ENCODE measurements around the gene ALDH3A2.
"Not testable (repeated sequence)": the region's sequence is repeated elsewhere in the genome, so short reads cannot be mapped to it uniquely, and the experiment has no call there.

The ALDH3A2 gene

DNA sequence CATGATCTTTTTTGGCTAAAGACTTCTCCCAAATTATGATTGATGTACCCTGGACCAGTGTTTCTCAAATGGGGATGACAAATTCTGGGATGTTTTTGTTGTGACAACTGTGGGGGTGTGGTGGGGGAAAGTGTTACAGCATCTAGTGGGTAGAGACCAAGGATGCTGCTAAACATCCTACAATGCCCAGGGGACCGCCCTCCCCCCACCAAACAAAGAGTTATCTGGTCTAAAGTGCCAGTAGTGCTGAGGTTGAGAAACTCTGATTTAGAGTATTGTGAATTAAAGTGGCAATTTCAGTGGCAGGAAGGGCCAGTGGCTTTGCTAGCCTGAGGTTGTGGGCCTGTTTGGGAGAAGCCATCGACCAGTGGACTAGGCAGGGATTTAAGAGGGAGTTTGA is 34.6 kb downstream of the ALDH3A2 start:
- no peak for DNase-seq

DNA sequence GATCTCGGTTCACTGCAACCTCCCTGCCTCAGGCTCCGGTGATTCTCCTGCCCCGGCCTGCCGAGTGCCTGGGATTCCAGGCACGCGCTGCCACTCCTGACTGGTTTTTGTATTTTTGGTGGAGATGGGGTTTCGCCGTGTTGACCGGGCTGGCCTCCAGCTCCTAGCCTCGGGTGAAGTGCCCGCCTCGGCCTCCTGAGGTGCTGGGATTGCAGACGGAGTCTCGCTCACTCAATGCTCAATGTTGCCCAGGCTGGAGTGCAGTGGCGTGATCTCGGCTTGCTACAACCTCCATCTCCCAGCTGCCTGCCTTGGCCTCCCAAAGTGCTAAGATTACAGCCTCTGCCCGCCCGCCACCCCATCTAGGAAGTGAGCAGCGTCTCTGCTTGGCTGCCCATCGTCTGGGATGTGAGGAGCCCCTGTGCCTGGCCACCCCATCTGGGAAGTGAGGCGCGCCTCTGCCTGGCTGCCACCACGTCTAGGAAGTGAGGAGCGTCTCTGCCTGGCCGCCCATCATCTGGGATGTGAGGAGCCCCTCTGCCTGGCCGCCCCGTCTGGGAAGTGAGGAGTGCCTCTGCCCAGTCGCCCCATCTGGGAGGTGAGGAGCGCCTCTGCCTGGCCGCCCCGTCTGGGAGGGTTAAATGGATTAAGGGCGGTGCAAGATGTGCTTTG is 36.5 kb downstream of the ALDH3A2 start:
- not testable (repeated sequence) for DNase-seq

DNA sequence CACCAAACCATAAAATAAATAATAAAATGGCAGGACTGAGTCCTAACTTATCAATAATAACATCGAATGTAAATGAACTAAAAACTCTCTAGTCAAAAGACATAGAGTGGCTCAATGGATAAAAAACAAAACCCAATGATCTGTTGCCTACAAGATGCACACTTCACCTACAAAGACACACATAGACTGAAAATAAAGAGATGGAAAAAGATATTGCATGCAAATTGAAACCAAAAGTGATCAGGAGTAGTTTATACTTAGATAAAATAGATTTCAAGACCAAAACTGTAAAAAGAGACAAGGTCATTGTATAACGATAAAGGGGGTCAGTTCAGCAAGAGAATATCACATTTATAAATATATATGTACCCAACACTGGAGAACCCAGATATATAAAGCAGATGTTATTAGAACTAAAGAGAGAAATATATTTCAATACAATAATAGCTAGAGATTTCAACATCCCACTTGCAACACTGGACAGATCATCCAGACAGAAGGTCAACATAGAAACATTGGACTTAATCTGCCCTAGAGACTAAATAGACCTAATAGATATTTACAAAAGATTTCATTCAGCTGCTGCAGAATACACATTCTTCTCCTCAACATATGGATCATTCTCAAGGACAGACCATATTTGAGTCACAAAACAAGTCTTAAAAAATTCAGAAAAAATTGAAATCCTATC is 38.0 kb downstream of the ALDH3A2 start:
- no peak for DNase-seq

DNA sequence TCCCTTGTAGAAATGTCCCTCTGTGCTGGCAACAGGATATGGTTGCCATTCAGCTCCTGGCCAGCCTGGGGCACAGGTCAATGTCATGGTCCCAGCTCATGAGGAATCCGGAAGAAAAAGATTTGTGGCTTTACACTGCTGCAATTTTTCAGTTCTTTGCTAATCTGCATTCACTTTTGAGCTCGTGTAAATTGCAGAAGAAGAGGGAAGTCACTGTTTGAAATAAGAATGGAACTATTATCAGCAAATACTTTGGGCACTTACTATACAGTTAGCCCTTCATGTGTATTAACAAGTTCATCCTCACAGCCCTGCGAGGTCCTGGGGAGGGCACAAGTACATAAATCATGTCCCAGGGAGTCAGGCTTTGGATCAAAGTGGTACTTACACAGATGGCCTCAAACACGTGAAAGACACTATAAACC is 53.7 kb downstream of the ALDH3A2 start:
- no peak for DNase-seq

DNA sequence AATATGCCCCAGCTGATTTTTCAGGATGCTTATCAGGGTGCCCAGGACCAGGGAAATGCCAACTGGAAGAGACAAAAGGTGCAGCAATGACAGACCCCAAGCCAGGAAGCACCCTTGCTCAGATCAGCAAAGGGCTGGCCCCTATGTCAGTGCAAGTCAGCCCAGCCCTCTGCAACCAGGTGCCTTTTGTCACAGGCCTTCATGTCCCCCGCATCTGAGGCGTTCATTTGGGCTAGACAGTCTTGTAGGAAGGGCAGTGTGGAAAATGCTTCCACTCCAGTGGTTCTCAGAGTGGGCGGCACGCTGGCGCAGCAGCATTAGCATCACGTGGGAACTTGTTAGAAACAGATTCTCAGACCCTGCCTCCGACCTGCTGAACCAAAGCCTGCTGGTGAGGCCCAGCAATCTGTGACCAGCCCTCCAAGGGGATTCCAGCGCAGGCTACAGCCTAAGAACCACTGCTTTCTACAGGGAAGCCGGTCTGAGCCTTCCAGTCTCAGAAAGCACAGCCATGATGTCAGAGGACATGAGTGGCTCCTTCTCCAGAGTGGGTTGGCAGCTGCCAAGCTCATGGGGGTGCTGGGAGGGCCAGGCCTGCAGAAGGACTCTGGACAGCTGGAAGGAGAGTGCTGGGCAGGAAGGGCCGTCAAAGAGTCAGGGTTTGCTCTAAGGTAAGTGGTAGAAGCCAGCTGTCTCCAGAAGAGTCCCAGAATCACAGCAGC is 54.7 kb downstream of the ALDH3A2 start:
- no peak for DNase-seq

DNA sequence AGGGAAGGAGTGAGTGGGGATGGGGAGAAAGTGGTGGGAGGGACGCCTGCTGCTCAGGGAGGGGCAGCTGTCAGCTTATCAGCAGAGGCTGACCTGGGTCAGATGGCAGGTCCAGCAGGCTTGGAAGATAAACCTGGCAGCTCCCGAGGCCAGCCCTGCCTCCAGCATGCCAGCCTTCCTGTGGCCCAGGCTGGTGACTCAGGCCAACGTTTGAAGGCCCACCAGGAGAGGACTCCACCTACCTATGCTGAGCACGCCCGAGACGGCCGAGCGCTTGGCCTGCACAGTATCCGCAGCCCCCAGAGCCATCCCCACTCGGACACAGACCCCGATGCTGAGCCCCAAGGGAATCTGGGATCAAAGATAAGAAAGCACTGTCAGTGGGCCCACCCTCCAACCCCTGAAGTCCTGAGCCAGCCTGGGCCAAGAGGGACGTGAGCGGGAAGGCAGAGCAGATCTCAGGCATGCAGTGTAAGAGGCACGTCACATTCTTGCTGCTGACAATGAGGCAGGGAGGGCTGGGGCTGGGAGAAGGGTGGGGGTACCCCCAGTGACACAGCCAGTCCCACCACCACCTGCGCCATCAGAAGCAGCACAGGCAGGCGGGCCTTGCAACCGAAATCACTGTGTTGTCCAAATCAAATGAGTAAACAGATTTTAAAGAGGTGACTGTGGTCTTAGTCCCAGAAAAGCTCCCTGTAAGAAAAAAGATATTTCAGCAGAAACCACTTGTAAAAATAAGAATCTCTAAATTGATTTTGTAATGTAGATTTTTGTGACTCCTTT is 55.5 kb downstream of the ALDH3A2 start:
- DNase-seq = no peak

DNA sequence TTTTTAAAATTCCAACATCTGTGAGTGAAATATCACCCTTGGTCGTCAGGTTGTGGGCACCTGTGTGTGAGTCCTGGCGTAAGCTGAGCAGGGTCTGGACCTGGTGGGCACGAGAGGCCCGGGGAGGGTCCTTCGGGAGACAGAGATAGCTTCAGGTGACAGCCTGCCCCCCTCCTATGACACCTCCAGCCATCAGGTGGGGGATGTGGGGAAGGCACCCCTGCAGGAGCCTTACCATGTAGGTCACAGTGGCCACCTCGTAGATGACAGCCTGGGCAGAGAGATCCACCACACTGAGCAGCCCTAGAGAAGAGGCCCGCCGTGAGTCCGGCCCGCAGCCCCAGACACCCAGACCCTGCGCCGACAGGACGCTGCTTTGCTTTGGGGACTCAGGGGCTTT is 56.6 kb downstream of the ALDH3A2 start:
- no peak for DNase-seq

DNA sequence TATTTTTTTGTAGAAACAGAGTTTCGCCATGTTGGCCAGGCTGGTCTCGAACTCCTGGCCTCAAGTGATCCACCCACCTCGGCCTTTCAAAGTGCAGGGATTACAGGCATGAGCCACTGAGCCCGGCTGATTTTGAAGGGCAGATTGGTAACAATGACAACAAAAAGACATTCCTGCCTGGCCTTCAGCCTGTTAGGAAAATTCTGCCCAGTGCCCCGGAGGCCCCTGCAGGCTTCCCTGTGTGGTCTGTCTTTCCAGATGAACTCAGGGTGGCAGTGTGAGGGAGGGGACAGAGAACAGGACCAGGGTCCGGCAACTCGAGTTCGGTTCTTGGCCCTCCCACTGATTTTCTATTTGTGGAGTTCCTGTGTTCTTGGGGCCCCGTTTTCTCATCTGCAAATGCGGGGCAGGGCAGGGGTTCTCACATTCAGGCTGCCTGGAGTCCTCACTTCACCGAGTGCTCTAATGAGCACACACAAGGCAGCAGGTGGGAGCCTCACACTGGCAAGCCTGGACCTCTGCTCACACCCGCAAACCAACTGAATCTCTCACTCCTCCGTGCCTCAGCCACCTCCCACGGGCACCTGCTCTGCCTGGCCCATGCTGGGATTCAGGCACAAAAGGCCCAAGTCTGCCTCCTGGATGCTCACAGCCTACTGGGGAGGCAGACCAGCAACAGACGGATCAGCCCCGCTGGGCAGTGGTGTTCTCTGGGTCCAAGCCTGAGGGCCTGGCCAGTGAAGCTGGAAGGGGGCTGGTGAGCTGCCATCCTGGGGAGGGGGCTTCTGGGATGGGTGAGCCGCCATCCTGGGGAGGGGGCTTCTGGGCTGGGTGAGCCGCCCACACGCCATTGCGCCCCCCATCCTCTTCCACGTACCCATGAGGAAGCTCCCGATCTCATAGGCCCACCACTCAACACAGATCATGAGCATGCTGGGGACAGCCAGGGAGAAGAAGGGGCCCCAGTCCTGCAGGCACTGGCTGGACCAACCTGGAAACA is 57.5 kb downstream of the ALDH3A2 start:
- no peak for DNase-seq

DNA sequence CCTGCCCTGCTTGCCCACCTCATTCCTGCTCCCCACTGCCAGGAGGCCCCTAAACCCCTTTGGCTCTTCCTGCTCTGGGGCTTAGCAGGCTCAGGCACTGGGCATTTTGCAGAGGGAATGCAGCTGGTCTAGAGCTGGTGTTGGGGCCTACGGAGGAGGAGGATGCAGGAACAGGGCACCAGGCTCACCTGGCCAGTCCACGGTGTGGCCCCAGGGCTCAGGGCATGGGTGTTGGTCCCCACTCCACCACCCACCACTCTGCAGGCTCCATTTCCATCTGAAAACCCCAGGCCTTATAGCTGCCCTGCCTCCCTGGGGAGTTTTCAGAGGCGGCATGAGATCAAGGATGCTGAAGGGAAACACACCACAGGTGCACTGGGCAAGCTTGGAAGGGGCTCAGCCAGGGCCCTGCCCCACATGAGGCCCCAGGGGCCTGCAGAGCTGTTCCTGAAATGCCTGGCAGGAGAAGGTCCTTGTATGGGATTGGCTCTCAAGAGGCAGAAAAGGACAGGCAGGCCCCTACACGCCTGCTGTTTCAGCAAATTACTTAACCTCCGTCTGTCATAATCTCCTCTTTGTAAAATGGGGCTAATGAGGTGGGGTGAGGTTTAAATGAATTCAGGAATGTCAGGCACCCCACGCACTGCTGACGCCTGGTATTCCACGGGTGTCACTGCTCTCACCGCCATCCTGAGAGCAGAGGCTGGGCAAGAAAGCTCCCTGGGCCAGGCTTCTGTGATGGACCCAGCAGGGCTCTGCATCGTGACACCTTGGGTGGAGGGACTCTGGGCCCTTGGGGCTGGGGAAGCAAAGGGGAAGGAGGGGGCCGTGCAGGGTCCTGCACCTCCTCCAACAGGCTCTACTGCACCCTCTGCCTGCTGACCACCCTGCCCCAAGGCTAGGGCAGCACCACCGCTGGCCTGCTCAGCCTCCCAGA is 58.5 kb downstream of the ALDH3A2 start:
- DNase-seq = no peak

DNA sequence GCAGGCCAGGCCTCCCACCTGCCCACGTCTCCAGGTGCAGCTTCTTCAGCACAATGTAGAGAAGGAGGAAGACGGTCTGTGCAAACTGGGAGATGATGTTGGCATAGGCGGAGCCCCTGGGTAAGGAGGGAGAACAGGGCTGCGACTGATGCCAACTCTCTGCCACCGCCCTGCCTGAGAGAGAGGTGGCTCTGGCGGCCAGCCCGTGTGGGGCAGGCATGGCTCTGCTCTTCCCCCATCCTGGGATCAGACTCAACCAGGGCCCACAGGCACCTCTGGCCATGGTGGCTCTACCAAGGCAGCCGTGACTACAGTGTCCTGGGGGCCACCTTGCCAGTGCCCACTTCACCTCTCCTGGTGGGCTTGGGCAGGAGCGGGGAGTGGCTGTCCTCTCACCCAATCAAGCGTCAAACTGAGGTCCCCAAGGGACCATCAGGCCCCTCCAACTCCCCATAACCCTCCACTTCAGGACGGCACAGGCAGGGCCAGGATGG is 59.2 kb downstream of the ALDH3A2 start:
- DNase-seq = no peak

DNA sequence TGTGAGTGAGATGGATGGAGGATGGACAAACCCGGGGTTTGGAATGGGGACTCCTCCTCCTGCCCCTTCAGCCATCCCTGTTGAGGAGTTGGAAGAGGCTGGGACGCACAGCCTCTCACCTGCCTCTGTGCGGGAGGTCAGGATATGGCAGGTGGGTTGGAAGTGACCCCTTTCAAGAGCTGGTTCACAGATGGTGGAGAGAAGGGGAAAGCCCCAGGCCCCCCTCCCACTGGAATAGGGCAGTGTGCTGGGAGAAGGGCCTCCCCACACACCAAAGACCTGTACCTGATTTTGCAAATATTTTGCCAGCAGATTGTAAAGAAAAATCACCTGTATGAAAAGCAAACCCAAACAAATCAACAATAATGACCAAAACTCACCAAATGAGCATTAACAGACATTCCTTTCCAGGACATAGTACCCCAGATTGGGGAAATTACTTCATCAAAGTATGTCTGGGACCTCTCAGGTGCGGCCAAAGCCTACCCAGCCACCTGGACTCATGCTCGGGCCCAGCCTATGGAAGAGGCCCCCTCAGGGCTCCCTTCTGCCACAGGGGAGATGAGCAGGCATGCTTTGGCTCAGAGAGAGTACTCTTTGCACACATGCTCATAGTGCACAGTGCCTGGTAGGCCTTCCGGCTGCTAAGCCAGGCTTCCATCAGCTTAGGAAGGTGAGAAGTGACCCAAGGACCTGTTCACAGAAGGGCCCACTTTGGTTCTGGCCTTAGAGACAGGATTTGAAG is 60.1 kb downstream of the ALDH3A2 start:
- no peak for DNase-seq

DNA sequence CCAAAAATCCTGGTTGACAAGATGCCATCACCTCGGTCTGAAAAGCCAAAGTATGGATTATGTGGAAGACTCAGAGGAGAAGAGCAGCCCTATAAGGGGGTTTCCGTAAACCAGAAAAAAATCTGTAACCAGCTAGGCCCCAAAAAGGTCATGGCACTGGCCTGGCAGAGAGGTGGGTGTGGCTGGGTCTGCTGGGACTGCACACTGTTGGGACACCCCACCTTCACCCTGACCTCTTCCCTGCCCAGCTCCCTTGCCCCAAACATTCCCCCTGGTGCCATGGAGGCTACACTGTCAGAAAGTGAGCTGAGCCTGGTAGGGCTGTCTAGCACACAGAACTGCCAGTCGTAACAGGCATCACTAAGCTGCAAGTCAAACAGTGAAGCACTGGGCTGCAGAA is 61.3 kb downstream of the ALDH3A2 start:
- no peak for DNase-seq

DNA sequence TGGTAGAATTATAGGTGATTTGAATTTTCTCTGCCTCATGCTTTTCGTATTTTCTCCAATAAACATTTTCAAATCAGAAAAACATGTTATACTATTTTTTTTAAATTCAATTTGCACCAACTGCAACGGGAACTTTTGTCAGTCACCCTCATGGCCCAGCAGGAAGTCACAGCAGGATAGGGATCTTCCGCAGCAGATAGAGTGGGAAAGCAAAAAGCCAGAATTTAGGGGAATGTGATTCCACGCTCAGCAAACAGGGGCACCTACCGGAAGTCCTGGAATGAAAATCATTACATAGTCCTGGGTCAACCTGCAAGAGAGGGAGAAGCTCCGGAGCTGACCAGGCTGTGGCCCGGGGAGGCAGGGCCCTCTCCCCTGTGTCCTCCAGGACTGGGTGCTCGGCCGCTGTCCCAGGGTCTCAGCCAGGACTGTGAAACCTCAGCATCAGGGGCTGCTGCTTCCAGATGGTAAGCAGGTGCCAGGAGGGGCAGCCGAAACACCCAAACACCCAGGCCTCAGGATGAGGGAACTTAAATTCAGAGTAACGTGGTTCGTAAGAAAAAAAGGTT is 64.0 kb downstream of the ALDH3A2 start:
- DNase-seq = no peak

DNA sequence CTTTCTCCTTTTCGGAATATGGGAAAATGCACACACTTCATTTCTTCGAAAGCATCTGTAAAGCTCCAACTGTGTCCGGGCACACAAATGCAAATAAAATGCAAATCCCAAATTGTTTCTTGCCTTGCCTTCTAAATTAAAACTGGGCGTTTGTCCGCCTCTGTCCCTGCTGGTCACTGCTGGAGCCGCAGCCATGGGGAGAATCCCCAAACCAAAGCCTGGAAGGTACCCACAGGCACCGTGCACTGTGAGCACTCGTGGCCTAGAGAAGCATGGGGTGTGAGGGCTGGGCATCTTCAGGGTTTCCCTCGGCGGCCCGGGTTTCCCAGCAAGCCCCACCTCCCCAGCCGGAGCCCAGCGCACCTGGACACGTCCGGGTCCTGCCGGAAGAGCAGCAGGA is 64.9 kb downstream of the ALDH3A2 start:
- DNase-seq = no peak

DNA sequence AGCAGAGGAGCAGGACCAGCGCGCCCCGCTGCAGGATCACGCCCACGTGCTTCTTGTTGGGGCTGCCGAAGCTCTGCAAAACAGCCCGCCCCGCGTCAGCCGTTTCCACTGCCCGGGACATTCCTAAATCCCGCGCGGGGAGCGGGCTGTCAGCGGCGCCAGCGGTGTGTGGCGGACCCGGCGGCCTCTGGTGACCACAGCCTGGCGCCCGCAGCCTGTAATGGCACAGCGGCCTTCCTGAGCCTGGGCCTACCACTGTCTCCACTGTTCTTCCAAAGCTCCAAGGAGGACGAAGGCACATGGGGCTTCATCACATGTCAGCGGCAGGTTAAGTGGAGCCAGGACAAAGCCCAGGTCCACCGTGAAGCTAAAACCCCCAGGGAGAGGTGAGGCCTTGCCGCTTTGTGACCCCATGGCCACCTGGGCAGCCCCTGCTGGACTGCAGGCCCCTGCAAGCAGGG is 65.4 kb downstream of the ALDH3A2 start:
- DNase-seq = no peak

DNA sequence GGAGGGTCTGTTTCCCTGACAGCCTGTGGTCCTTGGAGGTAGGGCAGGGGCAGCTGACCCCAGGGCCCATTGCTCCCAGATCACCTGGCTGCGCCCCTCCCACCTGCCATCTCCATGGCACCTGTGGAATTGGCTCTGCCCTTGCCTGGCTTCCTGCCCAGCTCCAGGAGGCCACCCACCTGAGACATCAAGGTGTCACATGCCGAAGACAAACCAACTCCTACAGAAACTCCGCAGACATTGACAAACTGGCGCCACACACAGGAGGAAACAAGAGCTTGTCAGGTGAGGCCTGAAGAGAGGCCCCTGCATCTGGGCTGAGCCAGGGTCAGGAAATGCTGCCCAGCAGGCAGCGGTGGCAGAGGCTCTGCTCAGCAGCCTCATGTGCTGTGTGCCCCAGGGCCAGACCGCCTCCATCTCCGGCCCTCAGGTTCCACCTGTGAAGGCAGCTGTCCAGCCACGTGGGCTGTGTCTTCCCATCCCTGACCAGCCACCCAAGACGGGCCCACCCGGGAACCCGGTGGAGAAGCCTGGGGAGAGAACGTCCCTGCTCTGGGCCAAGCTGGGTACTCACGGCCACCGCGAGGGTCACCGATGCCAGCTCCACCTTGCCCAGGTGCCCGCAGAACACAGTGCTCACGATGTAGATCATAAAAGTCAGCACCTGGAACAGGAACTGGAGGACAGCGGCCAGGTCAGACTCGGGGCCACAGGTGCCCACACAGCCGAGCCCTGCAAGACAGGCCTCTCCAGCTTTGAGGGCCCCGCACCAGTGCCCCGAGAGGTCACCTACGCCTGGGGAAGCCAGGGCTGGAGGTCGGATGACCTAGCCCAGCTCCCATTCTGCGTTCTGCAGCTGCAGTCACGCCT is 66.2 kb downstream of the ALDH3A2 start:
- DNase-seq = no peak

DNA sequence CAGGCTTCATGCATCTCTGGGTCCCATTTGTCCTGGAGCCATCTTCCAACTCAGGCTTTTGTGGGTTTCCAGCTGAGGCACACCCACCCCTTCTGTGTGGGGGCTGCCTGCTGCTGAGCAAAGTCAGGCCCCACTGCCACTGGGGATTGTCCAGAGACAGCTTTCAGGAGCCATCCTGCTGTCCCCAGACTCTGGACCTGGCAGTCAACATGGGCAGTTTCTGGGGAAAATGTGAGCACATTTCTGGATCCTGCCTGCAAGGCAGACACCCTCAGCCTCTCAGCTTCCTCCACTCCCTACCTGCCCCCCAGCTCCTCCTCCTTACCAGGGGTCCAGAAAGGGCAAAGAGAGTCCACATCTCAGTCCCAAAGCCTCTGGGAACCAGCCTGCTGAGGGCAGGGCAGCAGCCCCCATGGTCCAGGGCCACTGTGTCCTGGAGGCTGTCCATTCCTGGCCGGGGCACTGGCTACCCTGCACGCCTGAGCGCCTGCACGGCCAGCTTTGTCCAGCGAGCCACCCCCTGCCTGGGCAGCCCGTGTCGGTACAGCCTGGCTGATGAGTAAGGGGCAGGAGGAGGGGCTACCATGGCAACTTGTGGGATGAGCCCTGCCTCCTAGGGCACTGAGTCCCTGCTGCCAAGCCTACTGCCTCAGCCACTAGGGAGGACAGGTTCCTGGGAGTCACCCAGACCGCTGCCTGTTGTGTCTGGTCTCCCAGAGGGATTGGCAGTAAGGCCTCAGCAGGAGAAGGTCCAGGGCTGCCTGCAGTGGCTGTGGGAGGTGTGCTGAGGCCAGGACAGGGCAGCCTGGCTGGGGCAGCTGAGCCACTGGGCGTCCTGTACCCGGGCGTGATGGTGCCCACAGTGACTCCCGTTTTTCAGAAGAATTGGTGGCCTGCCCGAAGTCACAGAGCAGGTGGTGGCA is 67.8 kb downstream of the ALDH3A2 start, which contains the start of gene SLC47A2:
SLC47A2 (minus strand) TSS at position 477 of the 923 bp plus-strand sequence; CDS start at position 448, 29 bp downstream.
- DNase-seq = no peak

All from CD4-positive, alpha-beta T cell treated with Interleukin-12 subunit alpha and Interleukin-12 subunit beta, for 1 hour (primary cell).